Stimulated activated CD4-positive, alpha-beta T cell treated with anti-CD3 and anti-CD28 coated beads, Interleukin-4, amount 100 ng/mL, for 1 hour (primary cell): ENCODE results near the gene SLC22A3.
"Not testable (repeated sequence)": the region's sequence is repeated elsewhere in the genome, so short reads cannot be mapped to it uniquely, and the experiment has no call there.

Source experiments
- DNase-seq: peaks from one replicate; pipeline ENCODE4 v3.0.0-alpha.2; 2020

Gene SLC22A3

GRCh38 chr6:160374836-160375560, 26.8 kb downstream of the SLC22A3 start:
- DNase-seq = no peak

- no peak for DNase-seq
Observed at GRCh38 chr6:160375561-160375949, 27.4 kb downstream of the SLC22A3 start.

GRCh38 chr6:160376445-160376844, 28.3 kb downstream of the SLC22A3 start:
- DNase-seq = no peak

GRCh38 chr6:160378218-160378617, 30.0 kb downstream of the SLC22A3 start:
- DNase-seq = no peak

GRCh38 chr6:160378882-160379281, 30.7 kb downstream of the SLC22A3 start:
- no peak for DNase-seq

GRCh38 chr6:160379466-160379865, 31.3 kb downstream of the SLC22A3 start:
- DNase-seq = no peak

- no peak for DNase-seq
Observed at GRCh38 chr6:160382946-160383345, 34.8 kb downstream of the SLC22A3 start.

GRCh38 chr6:160386869-160387530, 38.8 kb downstream of the SLC22A3 start:
- no peak for DNase-seq

GRCh38 chr6:160387916-160388643, 39.9 kb downstream of the SLC22A3 start:
- no peak for DNase-seq

- no peak for DNase-seq
Observed at GRCh38 chr6:160388922-160389321, 40.7 kb downstream of the SLC22A3 start.

GRCh38 chr6:160391419-160392116, 43.4 kb downstream of the SLC22A3 start:
- DNase-seq = no peak

GRCh38 chr6:160393442-160393841, 45.3 kb downstream of the SLC22A3 start:
- DNase-seq = not testable (repeated sequence)

- DNase-seq = no peak
Observed at GRCh38 chr6:160393891-160394653, 45.9 kb downstream of the SLC22A3 start.

GRCh38 chr6:160394654-160395035, 46.5 kb downstream of the SLC22A3 start:
- no peak for DNase-seq

- DNase-seq = no peak
Observed at GRCh38 chr6:160395187-160395586, 47.0 kb downstream of the SLC22A3 start.

- no peak for DNase-seq
Observed at GRCh38 chr6:160396292-160396691, 48.1 kb downstream of the SLC22A3 start.

- no peak for DNase-seq
Observed at GRCh38 chr6:160398674-160399271, 50.6 kb downstream of the SLC22A3 start.

GRCh38 chr6:160400446-160400845, 52.3 kb downstream of the SLC22A3 start:
- DNase-seq = no peak

GRCh38 chr6:160408528-160408927, 60.4 kb downstream of the SLC22A3 start:
- no peak for DNase-seq

GRCh38 chr6:160412993-160413392, 64.8 kb downstream of the SLC22A3 start:
- DNase-seq = no peak

GRCh38 chr6:160417146-160417545, 69.0 kb downstream of the SLC22A3 start:
- DNase-seq = no peak

- DNase-seq = no peak
Observed at GRCh38 chr6:160417550-160417949, 69.4 kb downstream of the SLC22A3 start.
